GM19328 (cell line): ENCODE measurements around the gene PTPRU.
"Not testable (repeated sequence)": the region's sequence is repeated elsewhere in the genome, so short reads cannot be mapped to it uniquely, and the experiment has no call there.

Experiments
- ATAC-seq: cut with Tn5 transposase; IDR thresholded peaks from one replicate; pipeline ENCODE4 v1.9.1; 2021; ENCODE audit warnings: mild to moderate bottlenecking, moderate library complexity; ENCODE audit not compliant: unreplicated experiment

PTPRU gene

DNA sequence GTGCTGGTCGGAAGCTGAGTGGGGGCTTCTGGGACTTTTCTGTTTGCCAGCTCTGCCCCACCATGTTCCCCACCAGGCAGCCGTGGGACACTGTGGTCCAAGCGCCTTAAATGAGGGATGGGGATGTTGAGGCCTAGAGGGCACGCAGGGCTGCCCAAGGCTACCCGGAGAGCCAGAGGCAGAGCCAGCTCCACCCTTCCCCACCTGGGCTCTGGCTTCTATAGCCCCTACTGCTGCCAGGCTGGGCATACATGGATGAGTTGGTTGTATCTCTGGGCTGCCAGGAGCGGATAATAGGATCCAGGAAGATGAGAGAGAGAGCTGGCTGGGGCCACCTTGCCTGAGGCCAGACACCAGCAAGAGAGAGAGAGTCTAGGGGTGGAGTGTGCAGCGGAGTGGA, 49.4 kb downstream of the PTPRU start:
- no peak for ATAC-seq

DNA sequence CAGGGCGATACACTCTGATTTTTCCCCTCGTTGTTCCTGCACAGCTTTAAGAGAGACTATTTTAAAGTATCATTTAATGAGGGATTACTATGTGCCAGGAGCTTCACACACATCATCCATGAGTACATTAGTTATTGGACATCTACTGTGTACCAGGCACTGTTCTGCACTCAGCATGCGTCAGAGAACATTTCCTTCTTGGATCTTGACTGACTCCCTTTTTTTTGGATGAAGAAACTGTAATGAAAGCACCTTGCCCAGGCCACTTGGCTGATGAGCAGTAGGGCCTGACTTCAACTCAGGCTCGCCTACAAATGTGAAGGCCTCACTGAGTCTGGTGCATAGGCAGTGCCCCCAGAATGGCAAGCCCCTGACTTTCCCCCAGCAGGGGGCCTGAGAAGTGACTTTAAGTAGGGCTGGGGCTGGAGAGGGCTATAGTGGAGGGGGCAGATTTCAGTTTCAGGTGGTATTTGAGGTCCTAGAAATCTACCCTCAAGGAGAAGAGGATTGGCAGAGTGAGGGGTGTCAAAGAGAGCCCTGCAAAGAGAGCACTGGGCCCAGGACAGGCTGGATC, 50.0 kb downstream of the PTPRU start:
- no peak for ATAC-seq

DNA sequence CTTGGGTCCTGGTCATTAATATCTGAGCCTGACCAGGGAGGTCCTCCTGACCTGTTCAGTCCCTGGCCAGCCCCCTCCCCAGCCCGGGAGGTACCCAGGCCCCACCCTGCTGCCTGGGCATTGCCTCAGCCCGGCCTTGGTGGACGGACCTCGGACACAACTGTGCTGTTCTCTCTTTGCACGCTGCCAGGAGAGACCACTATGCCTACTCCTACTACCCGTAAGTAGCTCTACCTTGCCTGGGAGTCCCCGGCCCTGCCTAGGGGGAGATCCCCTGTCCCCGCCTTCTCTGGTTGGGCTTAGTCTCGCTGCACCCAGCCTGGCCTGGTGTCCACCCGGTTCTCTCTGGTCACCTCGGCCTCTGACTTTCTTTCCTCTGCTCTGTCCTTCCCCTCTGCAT, 53.2 kb downstream of the PTPRU start:
- ATAC-seq = no peak

DNA sequence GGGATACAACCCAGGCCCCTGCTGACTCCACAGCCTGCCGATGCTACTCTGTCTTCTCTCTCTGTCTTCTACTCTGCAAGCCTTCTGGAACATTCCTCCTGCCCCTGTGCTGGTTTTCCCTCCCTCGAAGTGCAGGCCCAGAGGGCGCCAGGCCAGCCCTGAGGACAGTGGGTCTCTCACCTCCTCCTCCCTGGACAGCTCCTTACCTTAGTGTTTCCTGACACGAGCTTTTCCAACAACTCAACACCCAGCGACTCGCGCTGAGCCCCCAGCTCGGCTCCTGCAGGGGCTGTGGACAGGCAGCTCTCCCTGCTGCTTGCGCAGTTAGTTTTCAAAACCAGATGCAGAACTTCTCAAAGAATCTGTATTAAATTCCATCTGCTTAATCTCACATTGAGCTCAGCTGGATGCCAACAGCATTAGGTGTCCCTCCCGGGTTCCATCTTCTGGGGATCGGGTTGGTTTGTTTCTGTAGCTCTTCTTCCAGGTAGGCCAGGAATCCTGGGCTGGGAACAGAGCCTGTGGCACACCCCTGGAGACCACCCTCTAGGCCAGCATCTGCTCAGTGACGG, 54.2 kb downstream of the PTPRU start:
- no peak for ATAC-seq

DNA sequence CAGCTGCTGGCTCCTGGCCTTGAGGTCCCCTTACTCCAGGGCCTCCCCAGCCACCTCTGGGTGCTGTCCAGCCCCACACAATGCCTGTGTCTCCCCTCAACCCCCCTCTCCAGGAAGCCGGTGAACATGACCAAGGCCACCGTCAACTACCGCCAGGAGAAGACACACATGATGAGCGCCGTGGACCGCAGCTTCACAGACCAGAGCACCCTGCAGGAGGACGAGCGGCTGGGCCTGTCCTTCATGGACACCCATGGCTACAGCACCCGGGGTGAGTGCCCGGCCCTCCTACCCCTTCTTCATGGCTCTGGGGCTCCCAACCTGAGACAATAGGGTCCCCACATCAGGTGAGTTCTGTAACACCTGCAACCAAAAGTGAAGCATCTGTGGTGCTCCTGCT, 55.4 kb downstream of the PTPRU start:
- ATAC-seq = no peak

DNA sequence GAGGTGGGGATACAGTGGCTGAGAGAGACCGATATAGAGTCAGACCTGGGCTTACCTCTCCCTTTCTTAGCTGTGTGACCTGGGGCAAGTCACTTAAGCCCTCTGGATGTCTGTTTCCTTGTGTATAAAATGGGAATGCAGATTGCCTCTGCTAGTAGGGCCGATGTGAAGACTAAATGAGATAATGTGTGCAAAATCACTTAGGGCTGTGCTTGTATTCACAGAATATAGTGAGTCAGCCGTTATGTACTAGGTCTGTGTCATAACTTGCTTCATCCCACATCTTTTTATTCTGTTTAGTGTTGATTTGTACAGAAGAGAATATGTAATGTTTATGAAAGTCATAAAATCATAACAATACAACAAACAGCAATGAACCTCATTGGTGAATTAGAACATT, 56.0 kb downstream of the PTPRU start:
- no peak for ATAC-seq

DNA sequence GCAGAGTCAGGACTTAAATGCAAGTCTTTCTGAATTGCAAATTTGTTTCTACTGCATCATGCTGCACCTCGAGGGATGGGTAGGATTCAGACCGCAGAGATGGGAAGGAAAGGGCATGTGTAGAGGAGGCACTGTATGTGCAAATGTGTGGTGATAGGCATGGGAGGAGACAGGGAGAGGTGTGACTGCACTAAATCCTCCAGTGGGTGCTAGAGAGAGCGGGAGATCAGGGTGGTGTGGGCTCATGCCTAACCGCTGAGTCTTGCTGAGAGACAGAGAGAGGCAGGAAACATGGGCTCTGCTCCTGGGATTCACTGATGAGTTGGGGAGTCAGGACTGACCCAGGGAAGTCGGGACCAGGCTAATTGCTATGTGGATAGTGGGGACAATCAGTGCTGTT, 61.1 kb downstream of the PTPRU start:
- no peak for ATAC-seq

DNA sequence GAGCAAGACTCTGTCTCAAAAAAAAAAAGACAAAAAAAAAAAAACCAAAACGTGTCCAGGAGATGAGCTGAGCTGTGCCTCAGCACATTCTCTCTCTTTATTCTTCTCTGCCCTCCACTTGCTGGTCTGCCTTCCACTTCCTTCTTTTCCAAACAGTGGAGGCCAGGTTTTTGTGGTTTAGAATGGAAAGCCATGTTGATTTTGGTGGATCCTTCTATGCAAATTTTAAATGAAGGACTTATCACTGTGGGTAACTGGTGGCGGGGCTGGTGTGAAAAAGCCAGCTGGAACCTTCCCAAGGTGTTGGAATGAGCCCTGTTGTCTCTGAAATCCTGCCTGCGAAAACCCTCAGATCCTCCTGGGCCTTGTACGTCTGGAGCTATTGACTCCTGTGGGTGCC, 61.9 kb downstream of the PTPRU start:
- ATAC-seq = no peak

DNA sequence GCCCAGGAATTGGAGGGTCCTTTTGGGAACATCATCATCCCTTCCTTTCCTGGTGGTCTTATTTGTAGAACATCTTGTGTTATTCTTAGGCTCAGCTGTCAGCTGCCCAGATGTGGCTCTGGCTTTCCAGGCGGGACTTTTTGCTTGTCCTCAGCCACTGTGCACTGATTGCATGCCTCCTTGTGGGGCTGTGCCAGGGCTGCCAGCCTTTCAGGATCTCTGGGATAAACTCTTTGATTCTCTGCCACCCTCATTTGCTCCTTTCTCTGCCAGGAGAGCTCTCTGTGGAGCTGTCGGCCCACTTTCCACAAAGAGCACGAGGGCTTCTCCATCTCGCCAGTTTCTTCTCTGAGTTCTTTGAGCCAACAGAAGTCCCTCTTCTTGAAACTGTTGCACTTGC, 63.1 kb downstream of the PTPRU start:
- ATAC-seq = no peak

DNA sequence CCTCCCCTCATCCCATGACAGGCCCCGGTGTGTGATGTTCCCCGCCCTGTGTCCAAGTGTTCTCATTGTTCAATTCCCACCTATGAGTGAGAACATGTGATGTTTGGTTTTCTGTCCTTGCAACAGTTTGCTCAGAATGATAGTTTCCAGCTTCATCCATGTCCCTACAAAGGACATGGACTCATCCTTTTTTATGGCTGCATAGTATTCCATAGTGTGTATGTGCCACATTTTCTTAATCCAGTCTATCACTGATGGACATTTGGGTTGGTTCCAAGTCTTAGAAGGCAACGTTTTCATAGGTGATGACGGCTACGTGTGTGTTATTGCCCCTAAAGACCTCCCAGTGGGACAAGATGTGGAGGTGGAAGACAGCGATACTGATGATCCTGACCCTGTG, 65.4 kb downstream of the PTPRU start:
- ATAC-seq = not testable (repeated sequence)

DNA sequence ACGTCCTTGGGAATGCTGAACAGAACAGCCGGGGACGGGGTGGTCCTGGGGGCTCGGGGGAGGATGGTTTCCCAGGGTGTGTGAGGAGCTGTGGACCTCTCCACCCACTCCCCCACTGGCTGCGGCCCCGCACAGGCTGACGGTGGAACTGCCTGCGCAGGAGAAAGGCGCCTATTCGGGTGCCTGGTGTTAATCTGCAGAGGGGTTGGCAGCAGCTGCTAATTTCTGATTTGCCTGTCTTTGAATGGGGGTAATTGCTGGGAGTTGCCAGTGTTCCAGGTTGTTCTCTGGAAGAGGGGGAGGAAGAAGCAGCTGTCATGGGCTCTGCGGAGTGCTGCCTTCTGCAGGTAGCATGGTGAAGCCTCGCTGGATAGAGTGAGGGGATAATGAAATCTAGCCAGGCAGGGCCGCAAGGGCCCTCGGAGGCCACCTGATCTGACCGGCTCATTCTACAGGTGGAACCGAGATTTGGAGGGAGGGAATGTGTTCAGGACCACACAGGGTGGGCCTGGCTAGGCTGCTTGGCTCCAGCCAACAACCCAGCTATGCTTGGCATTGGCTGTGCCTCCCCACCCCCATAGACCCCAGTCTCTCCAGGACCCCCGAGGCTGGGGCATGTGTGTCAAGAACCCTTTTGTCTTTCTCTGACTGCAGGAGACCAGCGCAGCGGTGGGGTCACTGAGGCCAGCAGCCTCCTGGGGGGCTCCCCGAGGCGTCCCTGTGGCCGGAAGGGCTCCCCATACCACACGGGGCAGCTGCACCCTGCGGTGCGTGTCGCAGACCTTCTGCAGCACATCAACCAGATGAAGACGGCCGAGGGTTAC, 67.1 kb downstream of the PTPRU start:
- no peak for ATAC-seq

DNA sequence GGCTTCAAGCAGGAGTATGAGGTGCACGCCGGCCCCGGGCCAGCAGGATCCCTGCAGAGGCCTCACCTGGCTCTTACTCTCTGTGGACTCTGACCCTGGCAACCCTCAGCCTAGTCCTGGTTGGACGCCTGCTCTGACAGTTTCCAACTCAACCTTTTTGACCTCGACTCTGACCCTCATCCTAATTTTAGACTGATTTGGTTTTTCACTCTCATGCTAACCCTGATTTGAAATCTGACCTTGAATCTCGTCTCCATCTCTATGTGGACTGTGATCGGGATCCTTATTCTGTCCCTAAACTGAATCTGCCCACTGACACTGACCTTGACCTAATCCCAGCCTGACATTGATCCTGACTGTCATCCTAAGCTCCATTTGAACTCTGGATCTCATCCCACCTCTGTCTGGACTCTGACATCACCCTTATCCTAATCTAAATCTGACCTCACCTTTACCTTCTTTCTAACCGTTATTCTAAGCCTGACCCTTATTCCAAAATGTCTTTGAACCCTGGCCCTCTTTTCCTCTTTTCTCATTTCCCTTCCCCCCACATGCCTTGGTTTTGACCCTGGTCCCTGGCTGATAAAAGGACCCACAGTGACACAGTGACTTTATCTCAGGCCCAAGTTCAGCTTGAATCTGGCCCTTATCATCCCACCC, 67.8 kb downstream of the PTPRU start:
- ATAC-seq = no peak

DNA sequence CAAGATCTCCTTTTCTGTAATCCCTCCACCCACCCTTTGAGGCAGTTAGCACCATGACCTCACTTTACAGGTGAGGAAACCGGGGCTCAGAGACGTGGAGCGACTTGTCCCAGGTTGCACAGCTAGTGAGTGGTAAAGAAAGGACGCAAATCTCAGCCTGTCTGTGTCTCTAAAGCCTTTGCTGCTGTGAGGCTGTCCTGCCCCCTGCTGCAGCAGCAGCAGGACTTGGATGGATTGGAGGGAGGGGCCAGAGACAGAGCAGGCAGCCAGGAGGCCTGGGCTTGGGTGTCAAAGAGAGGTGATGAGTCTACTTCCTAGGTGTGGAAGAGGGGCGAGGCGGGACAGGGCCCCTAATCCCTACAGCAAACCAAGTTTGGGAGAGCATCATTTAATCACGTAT, 69.6 kb downstream of the PTPRU start:
- no peak for ATAC-seq

DNA sequence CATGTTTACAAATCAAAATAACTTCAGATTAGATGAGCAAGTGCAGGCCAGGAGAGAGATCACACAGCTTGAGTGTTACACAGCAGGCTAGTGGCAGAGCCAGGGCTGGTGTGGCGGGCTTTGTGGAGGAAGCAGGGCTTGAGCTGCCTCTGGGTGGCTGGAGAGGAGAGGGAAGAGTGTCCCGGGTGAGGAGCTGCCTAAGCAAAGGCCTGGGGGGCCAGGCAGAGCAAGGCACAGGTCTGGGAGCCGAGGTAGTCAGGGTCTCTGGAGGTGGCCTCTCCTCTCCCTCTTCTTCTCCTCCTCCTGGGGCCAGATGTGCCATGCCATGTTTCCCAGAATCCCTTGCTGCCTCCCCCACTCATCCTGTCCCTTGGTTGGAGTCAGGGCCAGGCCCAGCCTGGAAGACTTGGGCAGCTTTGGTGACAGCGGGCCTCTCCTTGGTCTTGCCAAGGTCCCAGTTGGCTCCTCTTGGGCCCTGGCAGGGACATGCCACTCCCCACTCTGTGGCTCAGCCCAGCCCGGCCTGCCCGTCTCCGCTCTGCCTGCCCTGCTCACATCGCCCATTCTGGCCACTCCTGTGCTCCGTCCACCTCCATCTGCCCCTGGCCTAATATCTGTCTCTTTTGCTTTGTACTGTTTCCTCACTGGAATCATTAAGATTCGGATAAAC, 70.3 kb downstream of the PTPRU start:
- ATAC-seq = no peak

DNA sequence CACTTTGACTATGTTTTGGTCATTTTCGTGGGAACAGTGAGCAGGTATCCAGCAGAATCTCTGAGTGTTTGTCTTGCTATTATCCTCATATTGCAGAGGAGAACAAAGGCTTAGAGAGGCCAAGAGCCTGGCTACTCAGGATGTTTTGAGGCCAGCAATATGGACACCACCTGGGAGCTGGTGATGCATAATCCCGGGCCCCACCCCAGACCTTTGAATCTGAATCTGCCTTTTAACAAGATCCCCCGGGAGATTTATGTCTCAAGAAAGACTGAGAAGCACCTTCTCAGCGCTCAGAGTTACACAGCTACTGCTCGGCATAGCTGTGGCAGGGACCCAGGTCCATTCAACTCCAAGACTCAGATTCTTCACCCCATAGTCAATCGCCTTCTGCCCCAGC, 72.8 kb downstream of the PTPRU start:
- ATAC-seq = no peak

DNA sequence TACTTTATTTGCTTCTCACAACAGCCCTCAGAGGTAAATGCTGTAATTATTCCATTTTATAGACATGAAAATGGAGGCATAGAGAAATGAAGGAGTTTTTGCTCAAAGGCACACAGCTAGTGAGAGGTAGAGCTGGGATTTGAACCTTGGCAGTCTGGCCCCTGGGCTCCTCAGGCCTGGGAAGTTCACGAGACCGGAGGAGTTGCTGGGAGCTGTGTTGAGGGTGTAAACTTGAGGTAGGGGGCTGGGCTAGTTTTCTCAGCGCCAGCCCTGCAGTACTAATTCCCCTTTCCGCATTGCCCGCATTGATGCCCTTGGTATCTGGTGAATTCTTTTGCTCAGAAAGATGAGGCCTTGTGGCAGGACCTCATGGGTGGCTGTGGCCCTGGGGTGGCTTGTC, 73.3 kb downstream of the PTPRU start:
- no peak for ATAC-seq

DNA sequence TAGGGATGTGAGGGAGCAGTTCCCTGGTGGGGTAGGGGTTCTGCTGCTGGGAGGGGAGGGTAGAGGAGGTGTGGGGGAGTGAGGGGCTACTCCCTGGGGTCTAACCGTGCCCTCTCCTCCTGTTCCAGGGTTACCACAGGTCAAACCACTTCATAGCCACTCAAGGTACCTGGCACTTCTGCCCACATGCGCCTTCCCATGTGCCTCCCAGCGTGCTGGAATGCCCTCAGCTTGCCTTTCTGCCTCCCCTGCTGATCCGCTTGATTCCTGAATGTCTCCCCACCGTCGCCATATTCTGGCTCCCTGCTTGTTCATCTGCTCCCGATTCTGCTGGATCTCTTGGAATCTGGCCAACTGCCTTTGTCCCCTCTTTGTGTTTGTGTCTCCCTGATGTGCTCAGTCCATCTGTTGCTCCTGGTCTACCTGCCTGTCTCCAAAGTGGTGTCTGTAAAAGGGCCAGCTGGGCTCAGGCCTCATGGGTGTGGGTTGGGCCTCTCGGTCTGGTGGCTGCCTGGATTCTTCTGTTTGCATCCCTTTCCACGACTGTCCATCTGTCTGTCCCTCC, 74.4 kb downstream of the PTPRU start:
- ATAC-seq = no peak

DNA sequence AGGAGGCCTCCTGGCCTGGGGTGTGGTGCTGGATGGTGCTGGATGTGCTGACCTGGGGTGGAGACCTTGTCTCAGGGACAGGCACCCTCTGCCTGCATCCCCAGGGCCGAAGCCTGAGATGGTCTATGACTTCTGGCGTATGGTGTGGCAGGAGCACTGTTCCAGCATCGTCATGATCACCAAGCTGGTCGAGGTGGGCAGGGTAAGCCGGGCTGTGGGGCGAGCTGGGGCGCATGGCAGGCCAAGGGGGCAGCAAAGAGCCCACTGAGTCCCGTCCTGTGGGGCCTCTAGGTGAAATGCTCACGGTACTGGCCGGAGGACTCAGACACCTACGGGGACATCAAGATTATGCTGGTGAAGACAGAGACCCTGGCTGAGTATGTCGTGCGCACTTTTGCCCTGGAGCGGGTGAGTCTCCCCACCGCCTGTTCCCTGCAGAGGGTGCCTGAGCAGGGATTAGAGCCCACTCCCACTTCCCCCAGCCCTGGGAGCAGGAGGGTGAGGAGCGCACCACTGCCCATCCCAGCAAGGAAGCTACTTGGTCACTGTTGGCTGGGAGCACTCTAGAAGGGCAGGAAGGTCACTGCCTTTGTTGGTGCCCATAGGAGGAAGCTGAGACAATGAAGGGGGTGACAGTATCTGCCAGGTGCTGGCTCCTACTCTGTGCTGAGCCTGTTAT, 75.2 kb downstream of the PTPRU start:
- no peak for ATAC-seq

DNA sequence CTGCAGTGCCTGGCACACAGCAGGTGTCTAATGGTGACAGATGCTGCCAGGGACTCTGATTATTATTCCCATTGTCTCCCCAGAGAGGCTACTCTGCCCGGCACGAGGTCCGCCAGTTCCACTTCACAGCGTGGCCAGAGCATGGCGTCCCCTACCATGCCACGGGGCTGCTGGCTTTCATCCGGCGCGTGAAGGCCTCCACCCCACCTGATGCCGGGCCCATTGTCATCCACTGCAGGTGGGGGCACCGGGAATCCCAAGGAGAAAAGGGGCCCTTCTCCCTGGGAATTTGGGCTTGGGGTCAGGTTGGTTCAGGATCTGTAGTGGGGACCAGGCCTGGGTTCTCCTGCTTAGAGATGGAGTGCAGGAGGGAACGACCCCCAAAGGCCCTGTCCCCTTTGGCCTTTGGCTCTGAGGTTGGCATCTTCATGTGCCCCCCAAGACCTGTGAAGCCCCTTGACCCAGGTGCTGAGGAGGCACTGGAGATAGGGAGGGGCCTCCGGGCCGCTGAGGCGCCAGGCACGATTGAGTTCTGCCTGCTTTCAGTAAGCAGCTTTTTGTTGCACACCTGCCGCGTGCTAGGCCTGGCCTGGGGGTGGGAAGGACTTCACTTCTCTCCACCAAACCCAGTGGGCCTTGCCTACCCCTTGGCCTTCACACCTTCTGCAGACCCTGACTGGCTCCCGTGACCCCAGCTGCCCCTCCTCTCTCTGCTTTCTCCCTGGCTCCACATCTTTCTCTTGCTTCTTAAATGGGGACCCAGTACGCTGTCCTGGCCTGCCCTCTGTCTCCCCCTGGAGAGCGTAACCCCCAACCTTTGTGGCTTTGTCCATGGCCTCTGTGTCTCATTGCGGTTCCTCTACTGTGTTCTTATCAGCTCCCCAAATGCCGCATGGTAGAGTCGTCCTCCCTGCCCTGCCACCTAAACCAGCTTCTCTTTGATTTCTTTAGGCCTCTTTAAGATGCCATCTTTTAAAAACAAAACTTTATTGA, 76.4 kb downstream of the PTPRU start:
- no peak for ATAC-seq
